Middle frontal gyrus (tissue), 1 donor: ENCODE data around the gene RRP1B.
"Not testable (repeated sequence)": the region's sequence is repeated elsewhere in the genome, so short reads cannot be mapped to it uniquely, and the experiment has no call there.

ENCODE experiments used
- DNase-seq: peaks from one replicate; pipeline ENCODE4 v3.0.0-alpha.2; 2015; ENCODE audit warnings: low spot score; ENCODE audit errors: extremely low spot score

RRP1B gene, protein sequence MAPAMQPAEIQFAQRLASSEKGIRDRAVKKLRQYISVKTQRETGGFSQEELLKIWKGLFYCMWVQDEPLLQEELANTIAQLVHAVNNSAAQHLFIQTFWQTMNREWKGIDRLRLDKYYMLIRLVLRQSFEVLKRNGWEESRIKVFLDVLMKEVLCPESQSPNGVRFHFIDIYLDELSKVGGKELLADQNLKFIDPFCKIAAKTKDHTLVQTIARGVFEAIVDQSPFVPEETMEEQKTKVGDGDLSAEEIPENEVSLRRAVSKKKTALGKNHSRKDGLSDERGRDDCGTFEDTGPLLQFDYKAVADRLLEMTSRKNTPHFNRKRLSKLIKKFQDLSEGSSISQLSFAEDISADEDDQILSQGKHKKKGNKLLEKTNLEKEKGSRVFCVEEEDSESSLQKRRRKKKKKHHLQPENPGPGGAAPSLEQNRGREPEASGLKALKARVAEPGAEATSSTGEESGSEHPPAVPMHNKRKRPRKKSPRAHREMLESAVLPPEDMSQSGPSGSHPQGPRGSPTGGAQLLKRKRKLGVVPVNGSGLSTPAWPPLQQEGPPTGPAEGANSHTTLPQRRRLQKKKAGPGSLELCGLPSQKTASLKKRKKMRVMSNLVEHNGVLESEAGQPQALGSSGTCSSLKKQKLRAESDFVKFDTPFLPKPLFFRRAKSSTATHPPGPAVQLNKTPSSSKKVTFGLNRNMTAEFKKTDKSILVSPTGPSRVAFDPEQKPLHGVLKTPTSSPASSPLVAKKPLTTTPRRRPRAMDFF

DNA sequence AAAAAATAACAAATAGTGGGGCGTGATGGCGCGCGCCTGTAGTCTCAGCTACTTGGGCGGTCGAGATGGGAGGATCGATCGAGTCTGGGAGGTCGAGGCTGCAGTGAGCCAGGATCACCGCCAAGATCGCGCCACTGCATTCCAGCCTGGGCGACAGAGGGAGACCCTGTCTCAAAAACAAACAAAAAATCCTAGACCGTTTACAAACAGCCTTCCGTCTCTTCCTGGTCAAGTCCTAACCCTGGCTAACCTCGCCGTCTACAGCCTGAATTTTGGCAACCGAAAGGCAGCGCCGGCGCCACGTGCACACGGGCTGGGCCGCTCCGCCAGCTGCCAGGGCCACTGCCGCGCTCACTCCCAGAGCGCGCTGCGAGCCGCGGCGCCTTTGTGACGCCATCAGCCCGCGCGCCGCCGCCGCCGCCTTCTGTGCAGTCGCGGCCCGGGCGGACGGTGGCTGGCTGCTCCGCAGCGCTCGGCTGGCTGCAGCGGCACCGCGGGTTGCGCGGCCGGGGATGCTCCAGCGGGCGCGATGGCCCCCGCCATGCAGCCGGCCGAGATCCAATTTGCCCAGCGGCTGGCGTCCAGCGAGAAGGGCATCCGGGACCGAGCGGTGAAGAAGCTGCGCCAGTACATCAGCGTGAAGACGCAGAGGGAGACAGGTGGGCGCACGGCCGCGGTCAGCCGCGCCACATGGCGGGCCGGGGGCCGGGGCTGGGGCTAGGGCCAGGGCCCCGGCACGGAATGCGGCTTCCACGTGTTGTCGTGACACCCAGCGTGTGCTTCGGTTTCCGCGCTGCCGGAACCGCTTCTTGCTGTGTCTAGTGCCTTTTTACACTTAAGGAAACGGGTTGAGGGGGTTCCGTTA lies at the start of gene RRP1B, which contains the start of gene HSF2BP:
RRP1B (plus strand) TSS at position 425 of the 865 bp plus-strand sequence; CDS start at position 530, 105 bp downstream.
HSF2BP (minus strand) TSS at position 353 of the 865 bp plus-strand sequence. CDS start 1,392 bp downstream, outside the sequence.
- DNase-seq: peak; percentile 70

GRCh38 chr21:43611598-43612369 lies 47.6 kb upstream of the RRP1B start:
- DNase-seq: no peak

- DNase-seq: no peak
Observed at GRCh38 chr21:43613755-43614638, 45.4 kb upstream of the RRP1B start.

DNA sequence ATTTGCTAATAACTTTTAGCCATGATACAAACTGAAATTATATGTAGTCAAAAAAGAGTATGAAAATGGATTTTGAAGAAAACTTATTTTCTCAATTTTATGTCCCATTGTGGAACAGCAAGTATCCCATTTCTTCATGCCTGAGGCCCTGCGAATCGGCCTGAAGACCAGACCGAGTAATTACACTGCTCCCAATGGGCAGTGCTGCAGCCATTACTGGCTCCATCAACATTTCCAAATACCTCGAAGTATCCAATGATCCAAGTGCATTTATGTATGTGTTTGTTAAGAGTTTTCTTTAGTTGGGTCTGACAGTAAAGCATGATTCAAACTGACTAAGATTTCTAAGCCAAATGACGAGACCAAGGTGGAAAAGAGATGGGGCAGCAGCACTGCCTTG lies 44.5 kb upstream of the RRP1B start:
- DNase-seq: no peak

DNA sequence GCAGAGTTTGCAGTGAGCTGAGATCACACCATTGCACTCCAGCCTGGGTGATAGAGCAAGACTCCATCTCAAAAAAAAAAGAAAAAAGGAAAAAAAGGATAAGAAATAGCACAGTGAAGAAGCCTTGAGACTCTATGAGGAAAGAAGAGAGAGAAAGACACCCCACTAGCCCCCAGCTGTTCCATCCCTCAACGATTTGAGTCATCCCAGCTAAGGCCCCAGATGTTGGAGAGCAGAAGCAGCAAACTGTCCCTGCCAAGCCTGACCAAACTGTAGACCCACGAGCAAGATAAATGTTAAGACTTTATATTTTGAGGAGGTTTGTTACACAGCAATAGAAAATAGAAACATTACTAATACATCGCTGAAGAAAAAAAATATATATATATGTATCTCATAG lies 42.5 kb upstream of the RRP1B start:
- DNase-seq: not testable (repeated sequence)

DNA sequence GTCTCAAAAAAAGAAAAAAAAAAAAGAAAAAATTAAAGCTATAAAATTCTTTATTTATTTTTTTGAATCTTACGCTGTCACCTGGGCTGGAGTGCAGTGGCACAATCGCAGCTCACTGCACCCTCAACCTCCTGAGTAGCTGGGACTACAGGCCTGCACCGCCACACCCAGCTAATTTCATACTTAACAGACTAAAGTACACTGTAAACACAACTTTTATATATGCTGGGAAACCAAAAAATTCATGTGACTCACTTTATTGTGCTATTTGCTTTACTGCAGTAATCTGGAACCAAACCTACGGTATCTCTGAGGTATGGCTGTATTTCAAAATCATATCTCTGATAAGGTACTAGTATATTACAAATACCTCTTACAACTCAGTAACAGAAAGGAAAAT lies 40.4 kb upstream of the RRP1B start:
- DNase-seq: no peak

DNA sequence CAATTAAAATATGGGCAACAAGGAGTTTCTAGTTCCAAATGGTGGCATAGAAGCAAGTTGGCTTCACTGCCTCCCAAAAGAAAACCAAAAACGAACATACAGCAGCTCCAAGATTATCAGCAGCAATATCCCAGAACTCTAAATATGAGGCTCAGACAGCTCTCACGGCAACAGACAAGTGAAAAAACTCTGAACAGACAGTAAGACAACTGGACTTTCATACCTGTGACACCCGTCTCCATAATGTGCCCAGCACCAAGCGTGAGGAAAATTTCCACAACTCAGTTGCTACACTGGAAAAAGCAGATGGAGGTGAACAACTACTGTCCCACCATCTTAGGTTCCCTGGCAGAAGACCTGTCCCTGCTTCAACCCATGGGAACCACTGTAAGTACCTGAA lies 40.0 kb upstream of the RRP1B start:
- DNase-seq: no peak

GRCh38 chr21:43619856-43620255 lies 39.5 kb upstream of the RRP1B start:
- no peak for DNase-seq

GRCh38 chr21:43622796-43623195 lies 36.6 kb upstream of the RRP1B start:
- no peak for DNase-seq

DNA sequence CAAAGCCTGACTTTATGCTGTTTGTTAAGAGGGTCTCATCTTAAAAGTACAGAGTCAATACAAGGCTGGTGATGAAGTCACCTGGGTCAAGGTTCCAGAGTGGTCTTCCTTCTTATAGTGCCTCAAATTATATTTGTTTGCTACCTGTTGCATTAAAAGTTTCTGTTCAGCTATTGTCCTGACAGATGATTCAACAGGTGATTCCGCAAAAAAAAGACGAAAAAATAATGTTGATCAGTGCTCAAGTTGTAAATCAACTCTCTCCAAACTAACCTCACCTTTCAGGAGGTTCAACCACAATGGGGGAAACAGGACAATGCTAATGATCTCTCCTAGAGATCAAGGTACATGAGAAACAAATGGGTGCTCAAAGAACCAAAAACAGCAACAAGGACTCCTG lies 35.8 kb upstream of the RRP1B start:
- no peak for DNase-seq

DNA sequence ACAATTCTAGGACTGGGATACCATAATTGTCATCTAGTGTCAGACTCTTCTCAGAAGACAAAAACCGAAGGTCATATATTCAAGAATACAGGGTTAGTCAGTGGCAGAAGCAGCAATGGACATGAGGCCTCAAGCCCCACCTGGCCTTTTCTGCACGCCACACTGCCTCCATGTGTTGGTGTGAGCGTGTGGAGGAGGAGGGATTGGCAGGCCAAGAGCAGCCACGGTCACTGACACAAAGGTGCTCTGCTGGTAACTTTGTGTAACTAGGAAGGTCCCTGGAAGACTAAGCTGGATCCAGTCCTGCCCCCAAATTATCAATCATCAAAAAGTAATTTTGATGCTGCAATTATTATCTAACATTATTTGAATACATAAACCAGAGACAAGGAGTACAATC lies 35.0 kb upstream of the RRP1B start:
- no peak for DNase-seq

- no peak for DNase-seq
Observed at GRCh38 chr21:43626390-43626789, 33.0 kb upstream of the RRP1B start.

- no peak for DNase-seq
Observed at GRCh38 chr21:43627527-43627926, 31.8 kb upstream of the RRP1B start.

- no peak for DNase-seq
Observed at GRCh38 chr21:43631411-43632107, 27.8 kb upstream of the RRP1B start.

- DNase-seq: no peak
Observed at GRCh38 chr21:43632373-43632905, 26.9 kb upstream of the RRP1B start.

DNA sequence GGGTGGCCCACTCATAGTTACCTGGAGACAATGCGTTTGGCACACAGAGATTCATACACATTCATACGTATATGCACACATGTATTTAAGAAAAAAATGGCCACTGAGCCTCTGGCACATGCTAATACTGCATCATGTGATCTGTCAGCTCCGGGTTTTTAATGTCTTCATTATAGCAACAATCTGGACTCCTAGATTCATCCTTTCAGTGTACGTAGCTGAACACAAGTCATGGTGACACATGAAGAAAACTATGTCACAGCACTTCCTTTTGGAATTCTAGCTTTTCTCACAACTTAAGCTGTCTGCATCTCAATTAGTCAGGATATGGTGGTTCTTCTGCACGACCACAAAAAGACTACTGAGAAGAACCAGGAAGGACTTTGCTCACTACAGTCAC lies 24.7 kb upstream of the RRP1B start:
- DNase-seq: no peak

DNA sequence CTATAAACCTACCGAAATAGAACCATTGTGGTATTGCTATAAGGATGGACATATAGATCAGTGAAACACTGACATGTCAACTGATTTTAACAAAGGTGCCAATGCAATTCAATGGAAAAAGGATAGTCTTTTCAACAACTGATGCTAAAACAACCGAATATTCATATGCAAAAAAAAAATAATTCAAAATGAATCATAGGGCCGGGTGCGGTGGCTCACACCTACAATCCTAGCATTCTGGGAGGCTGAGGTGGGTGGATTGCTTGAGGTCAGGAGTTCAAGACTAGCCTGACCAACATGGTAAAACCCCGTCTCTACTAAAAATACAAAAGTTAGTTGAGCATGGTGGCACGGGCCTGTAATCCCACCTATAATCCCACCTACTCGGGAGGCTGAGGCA lies 23.9 kb upstream of the RRP1B start:
- DNase-seq: no peak

- DNase-seq: no peak
Observed at GRCh38 chr21:43637530-43638158, 21.7 kb upstream of the RRP1B start.
